Measurements from ENCODE around the gene LARP7. TPM values are rescaled to one million over a fixed set of nuclear protein-coding genes. Genes with fewer than 3 reads are reported as not detected.
"Not testable (repeated sequence)": the region's sequence is repeated elsewhere in the genome, so short reads cannot be mapped to it uniquely, and the experiment has no call there.

LARP7 gene
- total RNA-seq, 1 experiment from 2014 or later: 31.7 TPM

- DNase-seq (ENCODE audit: low read depth): no peak
These were observed 12.1 kb downstream of the LARP7 start for GRCh38 chr4:112649055-112649408.

GRCh38 chr4:112650332-112650731, 13.4 kb downstream of the LARP7 start:
- no peak for DNase-seq (ENCODE audit: low read depth)

- no peak for DNase-seq (ENCODE audit: low read depth)
These were observed 14.7 kb downstream of the LARP7 start for GRCh38 chr4:112651641-112652040.

GRCh38 chr4:112652216-112652615, 15.3 kb downstream of the LARP7 start:
- no peak for DNase-seq (ENCODE audit: low read depth)

GRCh38 chr4:112655270-112655669, 18.3 kb downstream of the LARP7 start:
- DNase-seq (ENCODE audit: low read depth): no peak

- not testable (repeated sequence) for DNase-seq (ENCODE audit: low read depth)
These were observed 19.2 kb downstream of the LARP7 start for GRCh38 chr4:112656115-112656514.

GRCh38 chr4:112664611-112665010, 27.7 kb downstream of the LARP7 start:
- peak; percentile 33 for DNase-seq (ENCODE audit: low read depth)

- no peak for DNase-seq (ENCODE audit: low read depth)
These were observed 31.2 kb downstream of the LARP7 start for GRCh38 chr4:112668131-112668530.

- DNase-seq (ENCODE audit: low read depth): no peak
These were observed 36.1 kb downstream of the LARP7 start for GRCh38 chr4:112673076-112673475.

GRCh38 chr4:112673686-112674085, 36.7 kb downstream of the LARP7 start:
- no peak for DNase-seq (ENCODE audit: low read depth)

- DNase-seq (ENCODE audit: low read depth): no peak
These were observed 37.4 kb downstream of the LARP7 start for GRCh38 chr4:112674376-112674775.

- DNase-seq (ENCODE audit: low read depth): no peak
These were observed 40.7 kb downstream of the LARP7 start for GRCh38 chr4:112677519-112678091.

GRCh38 chr4:112680996-112681395, 44.1 kb downstream of the LARP7 start:
- no peak for DNase-seq (ENCODE audit: low read depth)

- DNase-seq (ENCODE audit: low read depth): no peak
These were observed 56.6 kb downstream of the LARP7 start for GRCh38 chr4:112693507-112693906.

GRCh38 chr4:112700679-112701078, 63.7 kb downstream of the LARP7 start:
- DNase-seq (ENCODE audit: low read depth): no peak

- peak; percentile 53 for DNase-seq (ENCODE audit: low read depth)
These were observed 65.9 kb downstream of the LARP7 start for GRCh38 chr4:112702892-112703291.

GRCh38 chr4:112704322-112704721, 67.4 kb downstream of the LARP7 start:
- no peak for DNase-seq (ENCODE audit: low read depth)

GRCh38 chr4:112704991-112705845, 68.3 kb downstream of the LARP7 start:
- DNase-seq (ENCODE audit: low read depth): peak; percentile 48

- DNase-seq (ENCODE audit: low read depth): peak; percentile 36
These were observed 69.2 kb downstream of the LARP7 start for GRCh38 chr4:112705891-112706839.

- DNase-seq (ENCODE audit: low read depth): no peak
These were observed 69.9 kb downstream of the LARP7 start for GRCh38 chr4:112706840-112707207.

Measured in HT1080 (cell line).